CD4-positive, alpha-beta T cell treated with Interleukin-17A for 1 hour (primary cell): ENCODE results near the gene DCTN4.
"Not testable (repeated sequence)": the region's sequence is repeated elsewhere in the genome, so short reads cannot be mapped to it uniquely, and the experiment has no call there.

ENCODE experiments used
- DNase-seq: peaks from one replicate; pipeline ENCODE4 v3.0.0-alpha.2; 2020

The DCTN4 gene

DNA sequence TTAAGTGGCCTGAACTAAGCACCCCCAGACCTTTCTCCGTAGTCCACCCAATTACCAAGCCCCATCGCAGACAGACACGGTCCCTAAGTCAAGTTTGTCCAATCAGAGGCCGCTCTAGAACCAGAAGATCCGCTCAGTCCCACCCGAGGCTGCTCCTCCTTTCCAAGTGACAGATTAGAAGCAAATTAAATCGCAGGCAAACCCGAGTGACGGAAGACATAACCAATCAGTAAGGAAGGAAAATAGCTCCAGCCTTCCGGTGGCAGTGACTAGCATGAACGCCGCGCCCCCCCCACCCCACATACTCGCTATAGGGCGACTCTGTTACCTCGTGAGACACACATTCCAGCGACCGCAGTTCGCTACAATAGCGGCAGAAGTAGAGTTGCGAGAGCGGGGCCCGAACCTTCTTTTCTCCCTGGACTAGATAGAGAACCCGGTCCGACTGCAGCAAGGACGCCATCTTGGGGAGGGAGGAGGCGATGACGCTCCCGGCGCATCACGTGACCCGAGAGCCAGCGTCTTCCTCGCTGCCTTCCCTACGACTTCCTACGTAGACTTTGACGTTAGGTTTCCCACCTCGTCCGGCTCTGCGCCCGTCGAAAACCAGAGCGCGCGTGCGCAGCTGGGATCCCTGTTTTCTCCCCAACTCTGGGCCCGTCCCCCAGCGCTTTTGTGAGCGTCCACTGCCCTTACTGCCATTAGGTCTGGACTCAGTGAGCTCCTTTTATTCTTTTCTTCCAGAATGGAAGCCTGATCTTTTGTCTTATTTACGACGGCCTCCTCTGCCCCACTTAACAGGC, at the start of gene DCTN4:
DCTN4 (minus strand) TSS at position 487 of the 803 bp plus-strand sequence; CDS start at position 463, 24 bp downstream.
- DNase-seq: peak; percentile 98

DNA sequence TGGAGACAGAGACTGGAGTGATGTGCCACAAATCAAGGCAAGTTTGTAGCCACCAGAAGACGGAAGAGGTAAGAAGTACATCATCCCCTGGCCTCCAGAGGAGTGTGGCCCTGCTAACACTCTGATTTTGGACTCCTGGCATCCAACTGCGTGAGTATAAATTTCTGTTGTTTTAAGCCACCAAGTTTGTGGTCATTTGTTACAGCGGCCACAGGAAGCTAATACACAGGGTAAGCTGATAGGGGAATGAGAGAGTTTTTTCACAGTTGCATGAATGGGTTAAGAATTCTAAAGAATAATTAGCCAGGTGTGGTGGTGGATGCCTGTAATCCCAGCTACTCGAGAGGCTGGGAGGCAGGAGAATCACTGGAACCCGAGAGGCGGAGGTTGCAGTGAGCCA, 45.6 kb upstream of the DCTN4 start:
- DNase-seq: no peak

DNA sequence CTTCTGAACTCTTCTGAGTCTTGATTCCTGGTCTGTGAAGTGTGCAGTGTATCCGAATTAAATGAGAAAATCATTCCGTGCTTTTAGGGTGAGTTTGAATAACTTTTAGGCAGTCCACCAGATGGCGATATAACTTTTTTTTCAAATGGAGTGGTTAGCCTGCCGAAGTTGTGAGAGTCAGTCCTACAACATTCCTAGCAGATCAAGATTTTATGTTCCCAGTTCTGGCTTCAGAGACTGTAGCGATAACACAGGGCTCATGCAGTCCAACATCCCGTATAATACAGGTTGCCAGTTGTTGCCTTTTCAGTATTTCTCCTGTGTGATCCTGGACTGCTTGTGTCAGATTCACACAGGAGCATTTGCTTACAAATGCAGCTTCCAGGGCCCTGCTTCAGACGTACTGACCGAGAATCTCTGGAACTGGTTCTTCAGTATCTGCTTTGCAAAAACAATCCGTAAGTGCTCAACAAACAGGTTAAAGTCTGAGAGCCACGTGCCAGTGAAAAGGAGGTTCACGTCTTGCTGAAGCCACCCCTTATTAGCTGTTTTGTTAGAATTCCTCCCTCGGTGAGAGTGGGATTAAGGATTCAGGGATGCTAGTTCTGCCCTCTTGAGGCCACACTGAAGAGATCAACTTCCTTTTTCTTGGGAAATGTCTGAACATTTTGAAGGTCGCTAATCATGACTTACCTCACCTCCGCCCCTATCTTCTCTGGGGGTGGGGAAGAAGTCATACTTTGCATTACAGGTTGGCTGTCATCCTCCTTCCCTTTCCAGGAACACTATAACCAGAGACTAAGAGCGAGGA, 42.5 kb upstream of the DCTN4 start:
- DNase-seq: peak; percentile 69

DNA sequence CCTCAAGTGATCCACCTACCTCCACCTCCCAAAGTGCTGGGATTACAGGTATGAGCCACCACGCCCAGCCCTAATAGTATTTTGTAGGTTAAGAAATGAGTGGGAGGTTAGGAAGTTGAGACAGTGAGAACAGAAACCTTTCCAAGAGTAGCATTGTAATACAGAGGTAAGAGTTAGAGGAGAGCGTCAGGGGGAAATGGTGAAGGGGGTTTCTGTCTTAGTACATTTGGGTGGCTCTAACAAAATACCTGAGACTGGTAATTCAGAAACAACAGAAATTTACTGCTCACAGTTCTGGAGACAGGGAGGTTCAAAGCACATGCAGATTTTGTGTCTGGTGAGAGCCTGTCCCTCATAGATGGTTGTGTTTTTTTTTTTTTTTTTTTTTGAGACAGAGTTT, 38.6 kb upstream of the DCTN4 start:
- no peak for DNase-seq

DNA sequence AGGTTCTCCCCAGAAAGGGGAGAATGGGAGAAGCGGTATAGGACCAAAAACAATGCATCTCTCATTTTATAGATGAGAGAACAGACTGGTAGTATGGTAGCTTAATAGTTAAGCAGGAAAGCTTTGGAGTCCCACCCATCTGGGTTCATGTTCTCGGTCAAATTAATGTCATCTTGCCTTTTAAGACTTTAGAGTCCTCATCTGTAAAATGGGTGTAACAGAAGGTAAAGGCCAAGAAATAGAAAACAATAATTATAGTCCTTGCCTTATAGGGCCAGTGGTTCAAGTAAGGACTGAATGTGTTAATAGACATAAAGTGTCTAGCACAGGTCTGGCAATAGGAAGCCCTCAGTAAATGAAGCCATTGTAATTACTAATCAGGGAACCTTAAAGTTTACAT, 36.1 kb upstream of the DCTN4 start:
- DNase-seq: no peak

DNA sequence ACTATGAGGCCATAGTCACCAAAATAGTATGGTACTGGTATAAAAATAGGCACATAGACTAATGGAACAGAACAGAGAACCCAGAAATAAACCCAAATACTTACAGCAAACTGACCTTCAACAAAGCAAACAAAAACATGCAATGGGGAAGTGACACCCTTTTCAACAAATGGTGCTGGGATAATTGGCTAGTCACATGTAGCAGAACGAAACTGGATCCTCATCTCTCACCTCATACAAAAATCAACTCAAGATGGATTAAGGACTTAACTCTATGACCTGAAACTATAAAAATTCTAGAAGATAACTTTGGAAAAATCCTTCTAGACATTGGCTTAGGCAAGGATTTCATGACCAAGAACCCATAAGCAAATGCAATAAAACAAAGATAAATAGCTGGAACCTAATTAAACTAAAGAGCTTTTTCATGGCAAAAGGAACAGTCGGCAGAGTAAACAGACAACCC, 34.6 kb upstream of the DCTN4 start:
- DNase-seq: not testable (repeated sequence)

DNA sequence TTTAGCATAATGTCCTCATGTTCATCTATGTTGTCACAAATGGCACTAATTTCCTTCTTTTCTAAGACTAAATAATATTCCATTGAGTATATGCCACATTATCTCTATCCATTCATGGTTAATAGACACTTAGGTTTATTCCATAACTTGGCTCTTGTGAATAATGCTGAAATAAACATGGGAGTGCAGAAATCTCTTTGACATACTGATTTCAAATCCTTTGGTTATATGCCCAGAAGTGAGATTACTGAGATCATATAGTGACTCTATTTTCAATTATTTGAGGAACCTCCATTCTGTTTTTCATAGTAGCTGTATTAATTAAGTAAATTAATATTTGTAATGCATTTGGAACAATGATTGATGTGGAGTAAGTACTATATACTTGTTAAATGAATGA, 32.7 kb upstream of the DCTN4 start:
- no peak for DNase-seq

DNA sequence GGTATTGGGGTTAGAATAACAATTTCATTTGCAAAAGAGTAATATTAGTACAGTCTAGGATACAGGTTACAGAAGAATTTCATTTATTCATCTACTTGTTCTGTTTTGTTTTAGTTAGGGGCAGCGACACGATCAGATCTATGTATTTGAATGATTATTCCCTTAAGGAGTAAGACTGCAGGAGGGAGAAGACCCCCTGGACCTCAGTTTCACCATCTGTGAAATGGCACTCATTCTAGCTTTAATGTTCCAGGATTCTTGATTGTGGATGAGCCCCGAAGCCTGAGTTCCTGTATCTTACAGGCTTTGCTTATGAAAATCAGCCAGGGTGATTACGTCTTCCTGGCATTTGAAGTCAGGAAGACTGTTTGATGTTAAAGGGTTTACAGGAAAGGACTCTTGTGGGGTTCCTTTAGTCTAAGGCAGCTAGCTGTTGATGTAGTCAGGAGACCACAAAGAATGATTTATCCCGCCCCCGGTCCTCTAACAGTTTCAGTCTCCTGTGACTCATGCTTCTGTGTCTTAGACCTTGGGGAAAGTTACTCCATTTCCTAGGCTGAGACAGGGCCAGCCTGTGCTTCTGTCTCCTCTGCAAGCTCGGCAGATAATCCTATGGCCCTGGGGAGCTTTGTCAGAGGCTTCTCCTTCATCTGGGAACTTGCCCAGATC, 31.3 kb upstream of the DCTN4 start:
- DNase-seq: peak; percentile 56

DNA sequence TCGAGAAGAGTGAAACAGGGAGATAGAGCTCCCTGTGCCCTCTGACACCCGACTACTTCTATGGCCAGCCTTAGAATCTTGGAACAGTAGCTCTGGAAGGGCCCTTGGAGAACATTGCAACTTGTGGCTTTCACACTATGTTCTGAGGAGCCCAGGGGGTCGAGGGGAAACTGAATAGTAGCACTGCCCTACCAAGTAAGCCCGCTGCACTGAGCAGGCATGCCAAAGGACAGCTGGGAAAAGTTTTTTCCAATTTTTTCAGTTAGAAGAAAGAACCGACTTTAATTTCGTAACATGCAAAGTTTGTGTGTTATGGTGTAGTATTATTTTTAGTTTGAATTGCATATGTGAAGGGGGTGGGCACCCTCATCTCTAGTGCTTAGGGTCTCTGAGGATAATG, 30.6 kb upstream of the DCTN4 start:
- DNase-seq: no peak

DNA sequence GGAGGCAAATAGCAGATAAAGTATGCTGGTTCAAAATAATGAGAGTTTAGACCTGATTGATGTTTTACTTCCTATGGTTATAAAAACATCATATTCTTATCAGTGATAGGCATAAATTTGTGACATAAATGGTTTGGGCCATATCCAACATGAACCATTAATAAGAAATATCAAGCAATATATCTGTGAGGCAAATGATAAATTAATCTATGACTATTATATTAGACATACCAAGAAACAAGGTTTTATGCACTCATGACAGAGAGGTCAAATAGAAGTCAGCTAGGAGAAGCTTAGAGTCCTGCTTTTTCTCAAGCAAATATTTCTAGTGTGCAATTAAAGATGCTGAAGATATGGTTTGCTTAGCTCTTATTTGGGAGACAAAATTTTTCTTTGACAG, 30.2 kb upstream of the DCTN4 start:
- no peak for DNase-seq

DNA sequence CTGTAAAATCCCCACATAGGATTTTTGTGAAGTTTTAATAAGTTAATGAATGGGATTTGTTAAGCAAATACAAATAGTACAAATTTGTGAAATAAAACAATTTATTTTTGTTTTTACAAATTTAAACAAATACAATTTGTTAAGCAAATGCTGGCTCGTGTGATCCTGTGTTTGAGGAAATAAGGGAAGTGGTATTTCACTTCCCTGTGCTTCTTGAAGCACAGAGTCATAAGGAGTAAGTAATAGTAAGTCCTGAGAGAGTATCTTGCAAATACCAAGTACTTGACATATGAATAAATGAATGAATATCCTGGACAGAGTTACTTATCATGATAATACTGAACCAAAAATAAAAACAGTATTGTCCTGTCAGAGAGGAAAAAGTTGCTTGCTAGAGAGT, 28.8 kb upstream of the DCTN4 start:
- no peak for DNase-seq

DNA sequence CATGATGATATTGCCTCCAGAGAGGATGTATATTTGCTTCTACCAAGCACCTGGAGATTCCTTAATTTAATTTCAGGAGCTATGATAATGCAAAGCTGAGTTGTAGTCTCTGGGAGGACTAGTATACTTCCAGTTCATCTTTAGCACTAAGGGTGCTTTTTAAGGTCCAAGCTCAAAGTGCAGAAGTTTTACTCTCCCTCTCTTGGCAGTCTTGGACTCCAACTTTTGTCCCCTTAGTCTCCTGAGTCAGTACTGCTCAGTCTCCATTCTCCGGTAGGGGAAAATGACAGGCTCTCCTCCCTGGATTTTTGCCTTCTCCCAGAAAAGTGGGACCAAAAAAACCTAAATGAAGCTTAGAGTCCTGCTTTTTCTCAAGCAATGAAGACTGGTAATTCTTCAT, 28.1 kb upstream of the DCTN4 start:
- DNase-seq: no peak

DNA sequence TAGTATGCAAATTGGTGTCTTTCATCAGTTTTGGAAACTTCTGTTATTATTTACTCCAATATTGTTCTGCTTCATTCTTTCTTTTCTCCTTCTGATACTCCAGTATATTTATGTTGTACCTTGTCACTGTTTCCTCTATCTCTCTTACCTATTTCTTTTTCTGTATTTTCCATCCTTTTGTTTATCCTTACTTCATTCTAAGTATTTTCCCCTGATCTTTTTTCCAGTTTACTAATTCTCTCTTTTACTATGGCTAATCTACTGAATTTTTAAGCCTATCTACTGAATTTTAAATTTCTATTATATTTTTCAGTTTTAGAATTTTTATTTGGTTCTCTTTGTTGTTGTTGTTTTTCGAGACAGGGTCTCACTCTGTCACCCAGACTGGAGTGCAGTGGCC, 27.1 kb upstream of the DCTN4 start:
- no peak for DNase-seq

DNA sequence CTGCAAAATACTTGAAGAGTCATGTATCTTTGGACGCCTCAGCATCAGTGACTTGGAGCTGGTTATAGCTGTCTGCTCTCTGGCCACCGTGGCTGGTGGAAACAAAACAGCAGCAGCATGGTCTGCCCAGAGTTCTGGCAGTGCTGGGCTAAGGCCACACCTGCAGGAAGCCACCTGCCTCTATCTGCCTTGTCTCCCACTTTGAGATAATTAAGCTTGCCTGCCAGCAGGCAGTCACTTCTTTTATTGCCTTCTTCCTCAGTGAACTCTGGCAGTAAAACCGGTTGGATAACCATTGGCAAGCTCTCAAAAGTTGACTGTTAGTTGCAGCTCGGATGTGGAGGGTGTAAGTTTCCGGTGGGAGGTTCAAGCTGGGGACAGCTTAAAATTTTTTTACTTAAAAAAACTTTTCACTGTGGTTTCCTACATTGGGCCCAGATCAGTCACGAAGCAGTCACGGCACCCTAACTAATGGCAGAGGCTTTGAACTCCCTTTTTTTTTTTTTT, 24.7 kb upstream of the DCTN4 start:
- peak; percentile 83 for DNase-seq

DNA sequence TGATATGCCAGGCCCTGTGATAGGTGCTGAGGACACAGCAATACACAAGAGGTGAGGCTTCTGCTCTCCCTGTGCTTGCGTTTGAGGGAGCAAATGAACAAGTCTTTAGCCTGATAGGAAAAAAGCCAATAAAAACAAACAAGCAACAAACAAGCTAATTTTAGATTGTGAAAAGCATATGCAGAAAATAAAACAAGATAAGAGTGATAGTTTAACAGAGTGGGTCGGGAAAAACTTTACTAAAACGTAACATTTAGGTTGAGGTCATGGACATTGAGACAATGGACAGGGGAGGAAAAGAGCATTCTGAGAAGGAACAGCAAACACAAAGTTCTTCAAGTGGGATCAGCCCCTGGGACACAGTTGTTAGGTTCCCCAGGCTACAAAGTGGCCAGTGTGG, 24.0 kb upstream of the DCTN4 start:
- no peak for DNase-seq

DNA sequence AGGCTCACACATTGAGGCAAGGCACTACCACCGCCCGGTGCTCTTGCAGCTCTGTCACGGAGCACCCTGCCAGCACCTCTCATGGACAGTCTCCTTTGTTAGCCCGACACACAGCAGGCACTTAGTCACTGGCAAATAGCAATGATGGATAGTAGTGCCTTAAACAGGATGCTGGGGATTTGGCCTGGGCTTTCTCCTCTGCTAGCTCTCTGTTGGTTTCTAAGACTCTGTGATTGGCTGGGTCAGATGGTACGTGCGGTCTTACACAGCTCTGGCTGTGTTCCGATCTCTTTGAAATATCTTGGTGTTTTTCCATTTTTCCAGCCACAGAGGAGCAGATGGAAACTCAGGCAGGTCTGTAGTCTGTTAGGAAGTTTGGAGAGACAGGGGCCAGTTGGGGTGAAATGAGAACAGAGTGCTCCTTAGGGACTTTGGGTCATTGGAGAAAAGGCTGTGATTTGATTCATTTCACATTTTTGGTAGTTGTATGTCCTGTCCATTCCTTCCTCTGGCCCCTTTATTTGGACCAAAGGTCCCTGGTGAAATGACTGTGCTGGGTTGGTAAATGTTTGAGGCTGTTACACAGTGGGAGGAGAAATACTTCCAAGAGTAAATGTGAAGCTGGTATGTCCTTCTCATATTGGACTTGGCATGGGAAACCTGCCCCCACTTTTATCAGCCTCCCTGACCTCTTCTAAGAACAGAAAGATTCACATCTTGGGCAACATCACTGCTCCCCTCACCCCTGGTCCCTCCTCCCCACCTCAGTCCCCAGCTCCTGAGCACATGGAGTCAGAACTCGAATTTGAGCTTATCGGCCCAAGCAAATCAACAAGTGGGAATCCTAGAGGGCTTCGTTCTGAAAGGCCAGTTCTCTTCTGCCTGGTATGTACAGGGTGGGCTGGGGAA, 23.1 kb upstream of the DCTN4 start:
- DNase-seq: no peak

DNA sequence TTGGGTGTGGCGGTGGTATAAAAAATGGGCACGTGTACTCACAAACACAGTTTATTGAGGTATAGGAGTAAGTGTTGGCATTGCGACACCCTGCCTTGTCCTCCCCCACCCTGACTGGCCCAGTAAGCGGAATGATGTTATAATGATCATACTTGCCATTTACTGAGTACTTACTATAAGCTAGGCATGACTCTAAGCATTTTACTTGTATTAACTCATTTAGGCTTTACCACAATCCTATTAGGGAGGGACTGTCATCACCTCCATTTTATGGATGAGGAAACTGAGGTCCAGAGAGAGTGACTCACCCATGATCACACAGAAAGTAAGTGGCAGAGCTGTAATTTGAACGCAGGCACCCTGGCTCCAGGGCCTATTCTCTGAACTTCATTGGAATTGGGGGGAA, 22.0 kb upstream of the DCTN4 start:
- DNase-seq: no peak

DNA sequence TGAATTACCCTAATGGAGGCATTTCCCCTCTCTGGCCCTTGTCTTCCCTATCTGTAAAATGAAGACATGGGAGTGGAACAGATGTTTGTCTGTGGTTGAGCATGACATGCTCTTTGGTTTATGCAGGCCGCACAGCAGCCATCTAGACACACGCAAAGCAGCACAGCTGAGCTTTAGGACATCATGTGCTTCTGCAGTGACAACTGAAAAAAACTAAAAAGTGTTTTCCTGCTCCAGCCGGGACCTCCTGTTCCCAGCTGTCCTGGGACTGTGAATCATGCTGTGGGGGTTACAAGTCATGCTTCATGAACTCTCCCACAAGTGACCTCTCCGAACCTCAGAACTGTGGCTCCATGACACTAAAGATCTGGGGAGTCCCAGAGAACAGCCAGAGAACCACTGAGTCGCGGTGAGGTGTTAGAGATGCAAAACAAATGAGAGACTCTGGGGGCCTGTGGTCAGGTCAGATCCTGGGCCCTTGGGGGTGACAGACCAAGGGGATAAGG, 21.4 kb upstream of the DCTN4 start:
- DNase-seq: no peak

DNA sequence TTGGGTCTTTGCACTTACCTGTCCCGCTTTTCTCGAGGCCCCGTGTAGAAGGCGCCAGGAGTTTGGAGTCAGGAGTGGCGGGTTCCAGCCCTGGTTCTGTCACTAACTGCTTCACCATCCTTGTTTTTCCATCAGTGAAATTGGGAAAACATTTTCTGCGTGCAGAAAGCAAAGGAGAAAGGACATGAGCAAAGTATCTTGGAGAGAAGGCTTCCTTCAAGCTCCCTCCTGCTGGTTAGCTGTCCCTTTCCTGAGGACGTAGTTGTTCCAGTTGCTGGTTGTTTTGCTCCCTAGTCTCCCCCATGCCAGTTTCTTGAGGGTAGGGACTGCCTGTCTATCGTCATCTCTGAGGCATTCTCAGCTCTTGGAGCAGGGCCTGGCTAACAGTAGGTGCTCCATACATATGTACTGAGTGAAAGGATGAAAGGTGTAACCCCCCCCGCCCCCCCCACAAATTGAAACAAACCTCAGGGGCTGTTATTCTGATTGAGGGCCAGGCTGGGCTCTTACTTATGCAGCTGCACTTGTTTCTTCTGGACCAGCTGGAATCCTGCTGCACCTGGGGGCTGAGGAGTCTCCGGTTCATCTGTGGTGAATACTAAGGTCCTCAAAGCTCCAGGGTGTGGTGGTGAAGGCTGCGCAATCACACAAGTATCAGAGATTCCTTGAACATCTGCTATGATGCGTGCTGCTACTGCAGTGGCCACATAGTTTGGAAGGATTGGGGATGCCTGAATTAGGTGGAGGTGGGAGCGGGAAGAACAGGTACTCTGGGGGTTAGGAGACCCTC, 20.8 kb upstream of the DCTN4 start:
- no peak for DNase-seq

DNA sequence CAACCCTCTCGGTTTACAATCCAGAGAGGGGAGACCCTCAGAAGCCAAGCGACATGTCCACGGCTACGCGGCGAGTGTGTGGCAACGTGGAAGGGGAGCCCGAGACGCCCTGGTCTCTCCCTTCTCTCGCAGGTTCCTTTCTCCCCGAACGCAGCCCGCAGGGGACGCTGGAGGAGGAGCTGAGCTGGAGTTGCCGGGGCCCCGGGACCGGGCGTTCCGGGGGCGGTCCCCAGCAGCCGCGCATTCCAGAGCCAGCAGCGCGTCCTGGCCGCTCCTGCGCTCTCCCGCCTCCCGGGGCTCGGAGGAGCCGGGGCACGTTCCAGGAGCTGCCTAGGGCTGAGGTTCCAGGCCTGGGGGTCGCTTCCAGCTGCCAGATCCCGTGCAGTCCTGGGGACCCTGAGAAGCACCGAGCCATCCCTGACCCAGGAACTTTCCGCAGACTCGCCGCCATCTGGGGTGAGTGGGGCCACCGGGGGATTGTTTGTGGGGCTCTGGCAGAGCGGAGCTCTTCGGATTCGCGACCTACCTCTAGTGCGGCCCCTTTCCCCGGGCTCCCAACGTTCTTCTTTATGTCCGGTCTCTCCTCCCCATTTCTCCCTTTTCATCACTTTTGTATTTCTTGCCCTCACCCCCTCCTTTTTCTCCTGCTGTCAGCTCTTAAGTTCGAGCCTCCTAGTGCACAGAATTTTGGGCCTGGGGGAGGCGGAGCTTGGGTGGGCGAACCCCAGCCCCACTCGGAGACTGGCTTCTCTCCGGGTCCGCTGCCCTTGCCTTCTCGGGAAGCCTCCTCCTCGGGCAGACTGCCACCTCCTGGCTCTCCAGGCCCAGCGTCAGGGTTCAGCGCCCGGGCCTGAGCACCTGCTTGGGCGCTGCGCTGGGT, 19.9 kb upstream of the DCTN4 start, which contains the start of gene SMIM3:
SMIM3 (plus strand) TSS at position 241 of the 880 bp plus-strand sequence. CDS start 16,684 bp downstream, outside the sequence.
- DNase-seq: peak; percentile 70
